NCI-H2107 treated with DMSO at 0.1 percent for 48 hours (cell line): ENCODE data around the gene C1orf87.

Experiments
- DNase-seq: peaks from one replicate; lab custom pipeline; 2025; ENCODE audit not compliant: unreplicated experiment; lab: John Stamatoyannopoulos, UW

C1orf87 gene

GRCh38 chr1:60063561-60063960, 10.0 kb downstream of the C1orf87 start:
- DNase-seq: no peak

DNA sequence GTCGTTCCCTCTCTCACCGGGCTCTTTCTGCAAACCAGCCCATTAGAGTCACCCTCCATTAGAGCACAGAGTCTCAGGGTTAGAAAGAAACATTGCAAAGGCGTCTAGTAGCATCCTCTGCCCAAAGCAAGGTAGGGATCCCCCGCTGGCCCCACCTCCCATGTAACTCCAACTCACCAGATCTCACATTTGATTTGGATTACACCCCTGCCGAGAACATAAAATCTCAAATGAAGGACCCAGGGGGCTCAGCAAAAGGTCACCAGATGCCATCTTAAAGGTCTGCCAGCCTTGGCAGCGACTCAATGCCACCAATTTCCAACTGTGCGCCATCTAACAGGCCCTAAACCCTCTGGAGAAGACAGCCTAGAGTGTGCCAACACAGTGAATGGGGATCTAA, 14.1 kb downstream of the C1orf87 start:
- DNase-seq: peak; percentile 64

GRCh38 chr1:60055336-60055735, 18.2 kb downstream of the C1orf87 start:
- DNase-seq: no peak

GRCh38 chr1:60054374-60054773, 19.2 kb downstream of the C1orf87 start:
- no peak for DNase-seq

GRCh38 chr1:60052601-60053000, 21.0 kb downstream of the C1orf87 start:
- DNase-seq: no peak

DNA sequence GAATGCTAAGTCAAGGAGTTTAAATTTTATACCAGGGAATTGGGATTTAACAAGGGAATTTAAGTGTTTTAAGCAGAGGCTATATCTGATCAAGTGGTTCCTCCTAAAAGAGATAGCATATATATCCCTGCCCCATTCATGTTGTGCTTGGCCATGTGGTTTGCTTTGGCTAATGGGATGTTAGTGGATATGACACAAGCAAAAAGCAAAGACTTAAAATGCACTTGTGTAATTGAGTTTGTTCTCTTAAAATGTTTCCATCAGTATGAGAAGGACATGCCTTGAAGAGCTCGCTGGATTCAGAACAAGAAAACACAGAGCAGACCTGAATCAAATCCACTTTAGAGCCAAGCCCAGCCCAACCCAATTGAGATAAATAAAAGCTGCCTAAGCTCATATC, 22.4 kb downstream of the C1orf87 start:
- DNase-seq: no peak

DNA sequence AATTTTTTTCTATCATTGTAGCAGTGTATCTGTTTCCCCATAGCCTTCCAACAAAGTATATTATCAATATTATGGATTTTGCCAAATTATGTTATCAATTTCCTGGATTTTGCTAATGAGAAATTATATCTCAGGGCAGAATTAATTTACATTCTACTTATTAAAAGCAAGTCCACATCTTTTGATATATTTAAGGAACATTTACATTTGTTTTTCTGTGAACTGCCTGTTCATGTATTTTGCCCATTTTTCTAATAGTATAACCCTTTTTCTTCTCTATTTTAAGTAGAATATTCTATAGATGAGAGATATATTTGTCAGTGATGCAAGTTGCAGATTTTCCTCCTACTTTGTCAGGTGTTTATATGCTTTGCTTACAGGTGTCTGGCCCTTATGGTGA, 24.4 kb downstream of the C1orf87 start:
- DNase-seq: no peak

- DNase-seq: no peak
Measured at GRCh38 chr1:60044881-60045280, 28.7 kb downstream of the C1orf87 start.

DNA sequence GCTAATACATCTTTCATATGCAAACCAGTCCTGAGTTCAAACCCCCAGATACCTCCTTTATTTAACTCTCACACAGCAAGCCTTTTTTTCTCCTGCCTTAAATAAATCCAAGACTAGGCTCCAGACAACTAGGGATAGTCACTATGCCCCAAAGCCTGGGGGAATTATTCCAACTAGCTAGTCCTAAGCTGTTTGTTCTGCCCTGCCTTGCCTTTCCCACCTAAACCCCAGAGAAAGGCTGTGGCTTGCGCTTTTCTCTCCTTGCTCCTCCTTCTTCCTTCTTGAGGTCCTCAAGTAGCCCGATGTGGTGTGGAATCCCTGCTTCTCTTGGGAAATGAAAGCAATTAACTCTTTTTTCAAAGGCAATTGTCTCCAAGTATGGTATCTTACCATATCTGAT, 31.8 kb downstream of the C1orf87 start:
- DNase-seq: no peak

DNA sequence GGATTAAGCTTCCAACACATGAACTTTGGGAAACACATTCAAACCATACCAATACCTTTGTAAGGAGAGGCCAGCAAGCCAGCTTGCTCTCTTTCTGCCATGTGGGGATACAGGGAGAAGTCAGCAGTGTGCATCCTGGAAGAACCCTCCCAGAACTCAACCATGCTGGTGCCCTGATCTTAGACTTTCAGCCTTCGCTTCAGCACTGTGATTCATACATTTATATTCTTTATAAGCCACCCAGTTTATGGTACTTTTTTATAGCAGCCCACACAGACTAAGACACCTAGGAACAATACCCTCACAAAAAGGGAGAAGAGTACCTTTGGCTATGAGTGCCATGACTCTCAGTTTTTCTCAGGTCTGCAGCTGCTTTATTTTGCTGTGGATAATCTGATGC, 35.9 kb downstream of the C1orf87 start:
- no peak for DNase-seq

GRCh38 chr1:60036856-60037460, 36.6 kb downstream of the C1orf87 start:
- DNase-seq: no peak

- DNase-seq: no peak
Measured at GRCh38 chr1:60035921-60036320, 37.6 kb downstream of the C1orf87 start.

- DNase-seq: no peak
Measured at GRCh38 chr1:60034999-60035398, 38.6 kb downstream of the C1orf87 start.

DNA sequence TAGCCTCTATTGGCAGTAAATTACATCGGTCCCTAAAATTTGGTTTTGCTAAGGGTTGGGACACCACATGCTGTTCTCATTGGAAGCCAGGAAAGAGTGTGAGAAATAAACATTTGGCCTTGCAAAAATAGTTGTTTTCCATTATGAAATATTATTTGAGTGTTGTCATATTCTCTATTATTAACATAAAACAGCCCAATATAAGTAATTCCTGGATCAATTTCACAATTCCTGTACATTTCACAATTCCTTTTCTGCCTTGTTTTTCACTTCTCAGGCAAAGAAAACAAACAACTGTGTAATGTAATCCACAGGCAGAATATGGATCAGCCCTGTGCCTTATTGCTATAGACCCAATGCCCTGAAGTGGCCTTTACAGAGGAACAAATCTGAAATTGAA, 40.5 kb downstream of the C1orf87 start:
- no peak for DNase-seq

DNA sequence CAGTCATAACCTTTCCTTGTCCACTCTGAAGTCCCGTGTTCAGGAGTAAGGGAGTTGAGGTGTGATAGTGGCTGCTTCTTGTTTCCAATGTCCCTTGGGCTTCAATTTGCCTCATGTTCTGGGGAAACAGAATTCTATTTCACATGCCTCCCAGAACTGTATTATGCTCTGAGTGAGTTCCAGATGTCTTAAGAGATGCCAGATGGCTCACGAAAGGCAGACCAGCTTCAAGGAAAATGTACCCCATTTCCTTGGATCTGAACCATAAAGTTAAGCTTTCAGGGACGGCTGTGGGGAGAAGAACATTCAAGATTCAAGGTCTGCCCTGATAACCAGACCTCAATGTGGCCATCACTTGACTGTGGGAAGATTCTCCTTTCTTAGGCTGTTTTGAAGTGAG, 42.4 kb downstream of the C1orf87 start:
- no peak for DNase-seq

DNA sequence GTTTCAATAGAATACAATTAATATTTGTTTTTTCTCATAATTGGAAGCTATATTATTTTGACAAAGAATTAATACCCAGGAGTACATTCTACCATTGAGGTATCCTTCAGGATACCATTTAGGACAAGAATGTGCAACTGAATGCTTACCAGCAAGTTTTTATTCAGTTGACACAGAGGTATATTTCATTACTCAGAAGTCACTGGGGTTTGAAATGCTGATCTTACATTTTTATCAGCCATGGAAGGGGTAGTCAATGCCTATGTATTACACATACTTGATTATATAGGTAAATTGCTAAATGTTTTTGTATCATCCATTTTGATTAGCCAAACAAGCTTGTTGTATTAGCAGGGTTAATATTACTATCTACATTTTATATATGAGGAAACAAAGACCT, 48.0 kb downstream of the C1orf87 start:
- no peak for DNase-seq

DNA sequence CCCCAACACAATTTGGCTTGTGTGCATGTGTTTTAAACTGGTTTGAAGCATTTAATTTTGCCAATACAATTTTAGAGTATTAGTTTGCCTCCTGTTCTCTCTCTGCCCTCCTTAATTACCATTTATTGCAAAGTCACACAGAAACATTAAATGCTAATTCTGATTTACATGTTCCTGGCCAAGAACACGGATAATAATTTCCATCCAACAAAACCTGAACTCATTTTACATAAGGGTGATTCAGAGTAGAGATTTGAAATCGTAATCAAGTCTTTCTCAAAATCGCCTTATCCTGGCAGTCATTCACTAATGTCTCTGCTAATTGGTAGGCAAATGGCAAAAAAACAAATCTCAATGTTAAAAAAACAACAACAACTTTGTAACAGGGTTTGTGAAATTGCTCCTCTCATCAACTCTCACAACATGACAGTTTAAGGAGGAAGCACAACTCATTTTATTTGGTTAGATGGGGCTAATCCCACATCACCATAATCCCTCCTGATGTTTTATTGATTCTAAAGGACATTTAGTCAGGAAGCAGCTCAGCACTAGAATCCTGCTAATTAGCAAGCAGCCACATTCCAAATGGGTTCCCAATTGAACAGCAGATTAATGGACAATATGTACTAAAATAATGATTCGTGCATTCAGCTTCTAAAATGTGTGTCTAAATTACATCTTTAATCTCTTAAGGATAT, 55.9 kb downstream of the C1orf87 start:
- DNase-seq: no peak

- no peak for DNase-seq
Measured at GRCh38 chr1:60010690-60011089, 62.9 kb downstream of the C1orf87 start.

- DNase-seq: no peak
Measured at GRCh38 chr1:60008500-60008899, 65.1 kb downstream of the C1orf87 start.

- no peak for DNase-seq
Measured at GRCh38 chr1:60000625-60001024, 72.9 kb downstream of the C1orf87 start.

GRCh38 chr1:59999746-60000145, 73.8 kb downstream of the C1orf87 start:
- no peak for DNase-seq

GRCh38 chr1:59999006-59999405, 74.6 kb downstream of the C1orf87 start:
- no peak for DNase-seq

- no peak for DNase-seq
Measured at GRCh38 chr1:59997479-59998115, 76.0 kb downstream of the C1orf87 start.
